Measurements from ENCODE around the gene CENPP.

DNA sequence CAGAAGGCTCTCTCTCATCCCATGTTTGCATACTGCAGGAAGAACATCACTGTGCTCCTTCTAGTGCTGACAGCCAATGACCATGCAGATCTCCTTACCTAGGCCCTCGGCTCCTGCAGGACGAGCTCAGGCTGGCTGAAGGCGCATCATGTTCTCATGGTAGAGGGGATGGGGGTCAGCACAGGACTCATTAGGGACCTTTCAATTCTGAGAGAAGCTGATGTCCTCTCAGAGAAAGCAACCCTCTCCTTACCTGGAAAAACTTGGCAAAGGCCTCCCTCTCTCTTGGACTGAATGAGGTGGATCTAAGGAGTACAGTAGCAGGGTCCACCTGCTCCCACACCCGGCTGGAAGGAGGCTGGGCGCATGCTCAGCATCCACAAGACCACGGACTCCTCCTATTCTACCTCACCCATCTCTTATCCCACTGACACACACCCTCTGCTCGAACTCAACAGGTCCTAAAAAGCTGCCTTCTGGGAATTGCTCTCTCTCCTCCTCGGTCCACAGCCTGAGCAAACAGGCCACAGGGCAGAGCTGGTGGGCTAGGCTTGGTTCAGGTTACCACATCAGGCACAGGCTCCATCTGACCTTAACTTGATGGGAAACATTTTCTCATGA, 341.3 kb downstream of the CENPP start:
- TF ChIP-seq, protein P1, sequence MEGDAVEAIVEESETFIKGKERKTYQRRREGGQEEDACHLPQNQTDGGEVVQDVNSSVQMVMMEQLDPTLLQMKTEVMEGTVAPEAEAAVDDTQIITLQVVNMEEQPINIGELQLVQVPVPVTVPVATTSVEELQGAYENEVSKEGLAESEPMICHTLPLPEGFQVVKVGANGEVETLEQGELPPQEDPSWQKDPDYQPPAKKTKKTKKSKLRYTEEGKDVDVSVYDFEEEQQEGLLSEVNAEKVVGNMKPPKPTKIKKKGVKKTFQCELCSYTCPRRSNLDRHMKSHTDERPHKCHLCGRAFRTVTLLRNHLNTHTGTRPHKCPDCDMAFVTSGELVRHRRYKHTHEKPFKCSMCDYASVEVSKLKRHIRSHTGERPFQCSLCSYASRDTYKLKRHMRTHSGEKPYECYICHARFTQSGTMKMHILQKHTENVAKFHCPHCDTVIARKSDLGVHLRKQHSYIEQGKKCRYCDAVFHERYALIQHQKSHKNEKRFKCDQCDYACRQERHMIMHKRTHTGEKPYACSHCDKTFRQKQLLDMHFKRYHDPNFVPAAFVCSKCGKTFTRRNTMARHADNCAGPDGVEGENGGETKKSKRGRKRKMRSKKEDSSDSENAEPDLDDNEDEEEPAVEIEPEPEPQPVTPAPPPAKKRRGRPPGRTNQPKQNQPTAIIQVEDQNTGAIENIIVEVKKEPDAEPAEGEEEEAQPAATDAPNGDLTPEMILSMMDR (IDR thresholded peaks at IDR 0.05; ENCODE audit: low read depth, low read length): no peak
- no peak for TF ChIP-seq POLR2A (IDR thresholded peaks at IDR 0.05; ENCODE audit: extremely low read depth, insufficient read length)
- TF ChIP-seq, protein P2, sequence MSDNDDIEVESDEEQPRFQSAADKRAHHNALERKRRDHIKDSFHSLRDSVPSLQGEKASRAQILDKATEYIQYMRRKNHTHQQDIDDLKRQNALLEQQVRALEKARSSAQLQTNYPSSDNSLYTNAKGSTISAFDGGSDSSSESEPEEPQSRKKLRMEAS (IDR thresholded peaks at IDR 0.05; ENCODE audit: low read depth, low read length): no peak

All from NB4 (cell line).